HEK293 (cell line): Measurements from ENCODE around the gene TTLL11.

Experiments used
- BCL11A ChIP-seq: fragments of 450-650 bp; formaldehyde crosslinking; IDR thresholded peaks from 2 replicates; pipeline ENCODE4 v1.5.1; 2016; ENCODE audit warnings: low read depth, missing biosample characterization, missing genetic modification characterization
- GLIS1 ChIP-seq: fragments of 450-650 bp; formaldehyde crosslinking; IDR thresholded peaks from 2 replicates; pipeline ENCODE4 v1.5.1; 2016; ENCODE audit warnings: missing biosample characterization, missing genetic modification characterization
- SP2 ChIP-seq: fragments of 450-650 bp; formaldehyde crosslinking; IDR thresholded peaks from 2 replicates; pipeline ENCODE4 v1.5.1; 2016; ENCODE audit warnings: missing biosample characterization, missing genetic modification characterization
- YY1 ChIP-seq: fragments of 450-650 bp; formaldehyde crosslinking; IDR thresholded peaks from 2 replicates; pipeline ENCODE4 v1.5.1; 2018; ENCODE audit warnings: missing biosample characterization, missing genetic modification characterization
- ZBTB1 ChIP-seq: fragments of 450-650 bp; formaldehyde crosslinking; IDR thresholded peaks from 2 replicates; pipeline ENCODE4 v1.5.1; 2016; ENCODE audit warnings: missing biosample characterization, missing genetic modification characterization
- ZBTB8A ChIP-seq: fragments of 450-650 bp; formaldehyde crosslinking; IDR thresholded peaks from 2 replicates; pipeline ENCODE4 v1.5.1; 2016; ENCODE audit warnings: missing biosample characterization, missing genetic modification characterization
- ZIC2 ChIP-seq: fragments of 450-650 bp; formaldehyde crosslinking; IDR thresholded peaks from 2 replicates; pipeline ENCODE4 v1.5.1; 2016; ENCODE audit warnings: missing biosample characterization, missing genetic modification characterization
- ZNF114 ChIP-seq: fragments of 450-650 bp; formaldehyde crosslinking; IDR thresholded peaks from 2 replicates; pipeline ENCODE4 v1.5.0; 2017; ENCODE audit warnings: missing biosample characterization, missing genetic modification characterization
- ZNF133 ChIP-seq: fragments of 450-650 bp; formaldehyde crosslinking; IDR thresholded peaks from 2 replicates; pipeline ENCODE4 v1.5.1; 2016; ENCODE audit warnings: missing biosample characterization, missing genetic modification characterization
- ZNF24 ChIP-seq: fragments of 450-650 bp; formaldehyde crosslinking; IDR thresholded peaks from 2 replicates; pipeline ENCODE4 v1.5.1; 2016; ENCODE audit warnings: missing biosample characterization, missing genetic modification characterization
- ZNF610 ChIP-seq: fragments of 450-650 bp; formaldehyde crosslinking; IDR thresholded peaks from 2 replicates; pipeline ENCODE4 v1.5.1; 2016; ENCODE audit warnings: missing biosample characterization, missing genetic modification characterization, borderline replicate concordance
- TF ChIP-seq, protein P1 (sequence below): fragments of 450-650 bp; formaldehyde crosslinking; IDR thresholded peaks from 2 replicates; pipeline ENCODE4 v1.5.1; 2016; ENCODE audit warnings: missing biosample characterization, missing genetic modification characterization

DNA sequence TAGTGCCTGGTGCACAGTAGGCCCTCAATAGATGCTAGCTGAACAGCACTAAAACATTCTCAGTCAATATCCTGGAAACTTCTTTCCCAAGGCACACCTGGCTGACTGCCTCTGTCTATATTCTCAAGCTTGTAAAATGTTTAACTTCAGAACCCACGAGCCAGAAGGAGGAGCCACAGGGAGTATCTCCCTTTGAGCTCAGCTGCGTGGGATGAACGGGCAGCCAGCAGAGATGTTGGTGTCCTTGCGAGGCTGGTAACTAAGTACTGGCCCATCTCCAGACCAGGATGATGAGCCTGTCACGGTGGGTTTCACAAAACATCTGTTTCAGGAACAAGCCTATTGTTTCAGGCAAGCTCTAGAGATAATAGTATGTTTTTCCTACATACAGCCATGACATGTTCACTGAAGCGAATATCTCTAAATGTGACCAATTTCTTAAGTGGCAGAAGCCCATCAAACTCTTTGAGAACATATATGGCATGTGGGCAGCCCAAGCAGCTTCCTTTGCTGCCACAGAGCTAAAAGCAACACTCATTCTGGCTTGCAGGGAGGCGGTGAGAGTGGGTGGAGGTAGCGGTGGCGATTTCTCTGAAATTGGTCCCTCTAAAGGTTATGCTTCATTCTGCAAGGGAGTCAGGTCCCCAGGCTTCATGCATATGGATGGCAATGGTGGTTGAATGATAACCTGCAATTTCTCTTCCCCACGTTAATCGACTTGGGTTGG lies 206.2 kb downstream of the TTLL11 start:
- TF ChIP-seq SP2 (tag by site-specific recombination) (no peak), BCL11A (tag by site-specific recombination) (no peak), YY1 (tag by site-specific recombination) (no peak), ZBTB8A (tag by site-specific recombination) (no peak), ZNF114 (tag by site-specific recombination) (no peak), GLIS1 (no peak), ZNF610 (tag by site-specific recombination) (no peak), ZNF24 (tag by site-specific recombination) (no peak), ZIC2 (tag by site-specific recombination) (no peak), ZNF133 (tag by site-specific recombination) (no peak), ZBTB1 (tag by site-specific recombination) (no peak)
- TF ChIP-seq, protein P1, sequence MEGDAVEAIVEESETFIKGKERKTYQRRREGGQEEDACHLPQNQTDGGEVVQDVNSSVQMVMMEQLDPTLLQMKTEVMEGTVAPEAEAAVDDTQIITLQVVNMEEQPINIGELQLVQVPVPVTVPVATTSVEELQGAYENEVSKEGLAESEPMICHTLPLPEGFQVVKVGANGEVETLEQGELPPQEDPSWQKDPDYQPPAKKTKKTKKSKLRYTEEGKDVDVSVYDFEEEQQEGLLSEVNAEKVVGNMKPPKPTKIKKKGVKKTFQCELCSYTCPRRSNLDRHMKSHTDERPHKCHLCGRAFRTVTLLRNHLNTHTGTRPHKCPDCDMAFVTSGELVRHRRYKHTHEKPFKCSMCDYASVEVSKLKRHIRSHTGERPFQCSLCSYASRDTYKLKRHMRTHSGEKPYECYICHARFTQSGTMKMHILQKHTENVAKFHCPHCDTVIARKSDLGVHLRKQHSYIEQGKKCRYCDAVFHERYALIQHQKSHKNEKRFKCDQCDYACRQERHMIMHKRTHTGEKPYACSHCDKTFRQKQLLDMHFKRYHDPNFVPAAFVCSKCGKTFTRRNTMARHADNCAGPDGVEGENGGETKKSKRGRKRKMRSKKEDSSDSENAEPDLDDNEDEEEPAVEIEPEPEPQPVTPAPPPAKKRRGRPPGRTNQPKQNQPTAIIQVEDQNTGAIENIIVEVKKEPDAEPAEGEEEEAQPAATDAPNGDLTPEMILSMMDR = no peak
